Forelimb muscle (tissue), 1 donor: Measurements from ENCODE around the gene LINC00237. TPM values are rescaled to one million over a fixed set of nuclear protein-coding genes. Genes with fewer than 3 reads are reported as not detected.

Experiments used
- DNase-seq: peaks from one replicate; pipeline ENCODE4 v3.0.0-alpha.2; 2013; ENCODE audit warnings: low read depth
- polyA plus RNA-seq: library from polyadenylated mRNA; unstranded; fragments of 120-200 nt; gene quantifications from one replicate; pipeline ENCODE4 v1.2.1, GENCODE V29; 2013; ENCODE audit not compliant: insufficient read length

The LINC00237 gene
- polyA plus RNA-seq, 1 donor: not detected

GRCh38 chr20:21096321-21097043 is 9.7 kb downstream of the LINC00237 start:
- DNase-seq: no peak

- DNase-seq: no peak
These were observed 13.4 kb downstream of the LINC00237 start for GRCh38 chr20:21092806-21093205.

GRCh38 chr20:21090721-21091120 is 15.4 kb downstream of the LINC00237 start:
- no peak for DNase-seq

DNA sequence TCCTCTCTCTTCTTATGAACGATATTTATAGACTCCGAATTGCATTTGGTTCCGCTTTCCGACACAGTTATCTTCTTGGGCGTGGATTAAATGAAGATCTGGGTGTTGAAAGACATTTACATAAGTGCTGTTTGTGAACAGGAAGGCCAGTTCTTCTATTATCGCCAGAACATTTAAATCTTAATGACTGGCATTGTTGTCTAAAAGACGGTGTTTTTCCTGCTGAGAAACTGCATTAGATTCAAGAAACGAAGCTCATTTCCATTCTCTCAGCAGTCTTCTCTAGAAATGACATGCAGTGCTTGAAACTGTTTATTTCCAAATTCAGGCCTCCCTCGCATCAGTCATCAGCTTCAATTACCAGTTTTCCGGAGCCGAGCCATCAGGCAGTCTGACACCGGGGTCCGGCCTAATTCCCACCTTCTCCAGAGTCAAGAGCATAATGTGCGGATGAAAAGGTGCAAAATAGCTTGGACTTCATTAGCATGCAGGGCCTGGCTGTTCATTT is 16.0 kb downstream of the LINC00237 start:
- DNase-seq: no peak

DNA sequence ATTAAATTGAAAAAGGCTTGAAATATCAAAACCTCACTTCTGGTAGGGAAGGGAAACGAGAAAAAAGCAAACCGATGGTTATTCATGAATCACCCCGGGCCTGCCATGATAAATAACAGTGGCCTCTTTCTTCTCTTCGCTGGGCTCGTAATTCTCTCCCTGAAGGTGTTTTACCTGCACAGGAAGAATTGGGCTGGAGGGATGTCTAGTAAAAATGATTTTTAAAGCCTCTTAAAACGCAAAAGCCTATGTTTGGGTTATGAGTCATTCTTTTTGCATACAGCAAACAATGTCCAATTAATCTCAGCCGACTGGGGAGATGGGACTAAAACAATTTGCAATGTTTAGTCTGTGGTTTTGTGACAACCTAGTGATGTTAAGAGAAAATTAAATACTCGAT is 16.8 kb downstream of the LINC00237 start:
- DNase-seq: no peak

DNA sequence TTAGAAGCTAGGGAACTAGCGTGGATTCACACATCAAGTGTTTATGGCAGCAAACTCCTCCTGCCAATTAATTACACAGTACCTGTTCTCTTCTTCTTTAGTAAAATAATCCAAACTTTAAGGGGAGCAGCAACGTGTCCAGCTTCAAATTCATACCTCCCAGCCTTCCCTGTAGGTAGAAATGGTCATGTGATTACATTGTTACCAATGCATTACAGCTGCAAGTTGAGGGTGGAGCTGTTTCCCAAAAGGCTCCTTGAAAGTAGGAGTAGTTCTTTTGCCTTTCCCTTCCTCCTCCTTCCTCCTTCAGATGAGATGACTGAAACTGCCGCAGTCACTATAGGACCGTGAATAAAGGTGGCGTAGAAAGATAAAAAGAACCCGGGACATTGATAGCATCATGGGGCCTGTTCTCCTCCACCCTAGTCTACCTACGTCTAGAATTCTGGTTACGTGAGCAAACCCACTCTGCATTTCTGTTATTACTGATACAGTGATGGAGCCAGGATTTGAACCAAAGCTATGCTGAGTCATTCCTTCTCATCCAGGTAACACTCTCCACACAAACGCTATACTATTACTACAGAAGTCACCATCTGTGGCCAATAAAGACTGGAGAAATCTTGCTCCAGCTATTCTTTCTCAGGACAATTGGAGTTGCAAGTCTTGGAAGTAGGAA is 18.2 kb downstream of the LINC00237 start:
- no peak for DNase-seq

- DNase-seq: no peak
These were observed 22.3 kb downstream of the LINC00237 start for GRCh38 chr20:21083825-21084325.

DNA sequence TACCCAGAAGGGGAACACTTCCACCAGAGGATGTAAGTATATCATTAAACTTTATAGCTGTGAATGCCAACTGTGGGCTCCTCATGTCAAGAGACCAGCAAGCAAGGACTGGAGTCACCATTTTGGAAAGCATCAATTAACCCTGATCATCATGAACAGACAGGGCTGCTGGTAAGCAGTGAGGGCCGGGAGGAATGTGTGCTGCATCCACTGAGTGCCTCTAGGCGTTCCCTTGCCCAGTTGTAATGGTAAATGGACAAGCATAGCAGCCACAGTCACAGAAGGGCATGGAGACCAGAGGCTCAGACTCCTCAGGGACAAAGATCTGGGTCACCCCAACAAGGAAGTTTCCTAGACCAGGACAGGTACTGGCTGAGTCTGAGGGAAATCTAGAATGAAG is 23.6 kb downstream of the LINC00237 start:
- no peak for DNase-seq

DNA sequence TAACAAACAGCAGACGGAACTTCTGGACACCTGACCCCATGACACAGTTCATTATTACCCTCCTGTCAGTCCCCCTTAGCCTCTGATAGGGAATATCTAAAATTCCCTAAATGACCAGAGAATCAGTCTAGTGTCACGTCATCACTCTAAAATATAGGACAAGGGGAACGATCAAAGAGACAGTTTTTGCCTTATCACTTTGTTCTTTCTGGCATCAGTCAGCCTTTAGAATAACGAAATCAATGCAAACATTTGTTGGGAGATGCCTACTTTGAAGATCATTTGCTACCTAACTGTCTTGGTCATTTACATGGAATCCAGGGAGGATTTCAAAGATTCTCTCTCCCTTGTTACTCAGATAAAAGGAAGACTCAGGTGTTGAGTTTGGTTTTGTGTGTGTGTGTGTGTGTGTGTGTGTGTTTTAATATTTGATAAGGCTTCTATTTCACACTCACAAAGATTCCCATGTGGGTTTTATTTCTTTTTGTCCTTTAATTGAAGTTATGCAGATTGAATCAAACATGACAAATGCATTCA is 28.3 kb downstream of the LINC00237 start:
- no peak for DNase-seq

- DNase-seq: no peak
These were observed 30.1 kb downstream of the LINC00237 start for GRCh38 chr20:21076073-21076472.

DNA sequence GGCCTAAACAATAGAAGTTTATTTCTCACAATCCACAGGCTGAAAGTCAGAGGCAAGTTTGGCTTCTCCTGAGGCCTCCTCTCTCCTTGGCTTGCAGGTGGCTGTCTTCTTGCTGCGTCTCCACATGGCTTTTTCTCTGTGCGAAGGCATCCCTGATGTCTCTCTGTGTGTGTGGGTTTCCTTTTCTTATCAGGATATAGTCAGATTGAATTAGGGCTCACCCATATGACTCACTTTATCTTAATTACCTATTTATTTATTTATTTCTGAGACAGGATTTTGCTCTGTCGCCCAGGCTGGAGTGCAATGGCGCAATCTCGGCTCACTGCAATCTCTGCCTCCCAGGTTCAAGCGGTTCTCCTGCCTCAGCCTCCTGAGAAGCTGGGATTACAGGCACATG is 30.7 kb downstream of the LINC00237 start:
- no peak for DNase-seq

GRCh38 chr20:21074605-21075336 is 31.4 kb downstream of the LINC00237 start:
- no peak for DNase-seq

- DNase-seq: no peak
These were observed 38.9 kb downstream of the LINC00237 start for GRCh38 chr20:21067255-21067654.

DNA sequence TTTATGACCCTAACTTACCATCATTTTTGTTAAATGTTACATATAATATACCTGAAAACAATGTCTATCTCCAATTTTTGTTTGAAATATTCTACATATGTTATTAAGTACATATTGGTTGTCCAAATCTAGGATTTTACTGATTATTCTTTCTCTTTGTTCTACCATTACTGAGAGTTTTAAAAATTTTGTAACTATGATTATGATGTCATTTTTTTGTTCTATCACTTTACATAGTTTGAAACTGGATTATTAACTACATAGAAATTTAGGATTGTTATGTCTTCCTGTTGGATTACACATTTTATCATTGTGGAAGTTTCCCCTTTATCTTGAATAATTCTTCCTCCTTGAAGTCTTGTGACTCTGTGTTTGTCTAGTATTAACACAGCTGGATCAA is 41.2 kb downstream of the LINC00237 start:
- no peak for DNase-seq

- DNase-seq: no peak
These were observed 42.9 kb downstream of the LINC00237 start for GRCh38 chr20:21063276-21063675.

DNA sequence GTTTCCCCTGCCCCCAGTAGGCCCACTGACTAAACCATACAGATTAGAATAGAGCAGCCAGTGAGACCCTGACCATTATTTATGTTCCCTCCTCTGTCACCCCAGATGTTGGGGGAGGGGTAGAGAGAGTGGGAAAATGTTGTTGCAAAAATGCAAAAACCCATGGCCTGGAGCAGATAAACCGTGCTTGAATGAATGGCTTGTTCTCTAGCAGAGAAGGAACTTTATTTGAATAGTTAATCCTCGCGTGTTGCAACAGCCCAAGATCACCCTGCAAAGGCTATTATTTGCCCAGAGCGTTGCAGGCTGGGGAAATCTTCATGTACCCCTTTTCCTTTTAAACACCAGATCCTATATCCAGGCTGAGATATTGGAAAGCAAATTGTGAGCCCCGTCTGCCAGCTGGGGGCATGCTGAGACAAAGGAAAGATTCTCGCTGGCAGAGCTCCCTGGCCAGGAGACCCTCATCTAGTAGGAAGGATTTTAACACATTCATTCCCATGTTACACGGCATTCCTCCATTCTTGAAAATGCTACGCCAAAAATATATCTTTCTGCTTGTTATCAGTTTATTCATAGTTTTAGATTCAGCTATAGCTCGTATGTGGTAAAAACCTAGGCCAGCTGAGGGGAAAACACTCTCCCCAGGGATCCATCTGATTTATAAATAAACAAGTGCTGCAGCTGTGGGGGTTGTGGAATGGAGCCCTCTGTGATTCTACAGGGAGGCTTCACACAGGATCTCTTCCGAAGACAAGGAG is 53.0 kb downstream of the LINC00237 start:
- DNase-seq: no peak

DNA sequence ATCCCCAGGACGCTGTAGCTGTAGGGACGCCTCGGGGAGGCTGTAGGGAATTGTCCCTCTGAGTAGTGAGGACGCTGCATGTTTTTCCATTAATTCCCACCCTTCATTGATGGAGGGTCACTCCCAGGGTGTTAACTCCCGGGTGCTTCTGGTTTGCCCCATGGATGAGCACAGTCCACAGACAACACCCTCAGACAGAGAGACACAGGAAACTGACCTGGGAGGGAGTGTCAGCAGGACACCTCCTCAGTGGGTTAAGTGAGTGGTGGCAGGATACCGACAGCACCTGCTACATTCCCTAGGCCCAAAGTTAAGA is 53.5 kb downstream of the LINC00237 start:
- DNase-seq: no peak

DNA sequence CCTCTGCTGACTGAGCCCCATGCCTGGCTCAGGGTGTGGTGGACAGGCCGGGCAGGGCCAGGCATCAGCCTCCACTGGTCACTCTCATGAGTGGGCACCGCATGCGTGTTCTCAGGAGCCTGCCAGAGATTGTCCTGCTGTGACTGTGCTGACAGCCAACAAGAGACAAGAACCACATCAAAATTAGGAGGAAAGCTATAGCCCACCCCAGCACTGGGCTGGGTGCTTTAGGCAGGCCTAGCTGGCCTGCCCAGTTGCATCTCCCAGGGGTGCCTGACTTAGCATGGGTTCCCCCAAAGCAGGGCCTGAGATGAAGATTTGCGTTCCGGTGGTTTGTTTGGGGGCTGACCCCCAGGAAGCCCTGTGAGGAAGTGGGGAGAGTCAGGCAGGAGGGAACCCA is 53.9 kb downstream of the LINC00237 start:
- no peak for DNase-seq

- no peak for DNase-seq
These were observed 55.4 kb downstream of the LINC00237 start for GRCh38 chr20:21050710-21051109.

- no peak for DNase-seq
These were observed 56.8 kb downstream of the LINC00237 start for GRCh38 chr20:21049305-21049828.

- no peak for DNase-seq
These were observed 57.3 kb downstream of the LINC00237 start for GRCh38 chr20:21048841-21049273.
